ENCODE measurements around the gene EFNA5. TPM values are rescaled to one million over a fixed set of nuclear protein-coding genes. Genes with fewer than 3 reads are reported as not detected.

EFNA5 gene
- total and polyA plus RNA-seq, 5 experiments from 2014 or later = 0.03 TPM; not detected in 4

DNA sequence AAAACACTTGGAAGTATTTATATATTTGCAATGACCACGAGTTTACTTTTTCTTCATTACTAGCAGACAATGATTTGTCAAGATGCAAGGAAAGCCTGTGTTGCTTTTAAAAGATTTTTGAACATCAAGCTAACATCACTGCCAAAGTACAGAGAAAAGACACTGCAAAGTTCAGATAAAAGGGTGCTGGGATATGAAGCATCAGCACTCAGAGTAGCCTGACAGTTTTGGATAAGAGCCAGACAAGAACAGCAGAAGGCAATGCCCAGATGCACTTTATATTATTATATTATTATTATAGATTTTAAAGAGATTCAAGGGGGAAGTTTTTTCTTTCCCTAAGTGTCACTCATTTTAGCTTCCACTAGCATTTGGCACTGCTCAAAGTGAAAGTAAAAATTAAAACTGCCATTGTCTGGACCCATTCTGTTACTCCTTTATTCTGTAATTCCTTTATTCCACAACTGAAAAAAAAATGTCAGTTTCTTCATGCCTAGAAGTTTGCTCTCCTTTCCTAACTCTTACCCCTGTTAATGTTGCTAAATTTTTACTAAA is 240.6 kb downstream of the EFNA5 start:
- peaks cover 0 to 7% (median 2%) of the 10 kb centered on the region in 5 donors for H3K27me3 Mint-ChIP-seq
- peaks cover 0 to 5% (median 0%) of the 10 kb centered on the region in 4 donors for H3K4me1 Mint-ChIP-seq
- no peak for ATAC-seq
- H3K36me3 Mint-ChIP-seq = no peaks in the 10 kb centered on the region
- POLR2A ChIA-PET = no interaction called here
- H3K27ac Mint-ChIP-seq = no peak overlapping the region
- H3K4me3 Mint-ChIP-seq = no peak overlapping the region
- no peaks in the 10 kb centered on the region for H3K9me3 Mint-ChIP-seq
- DNase-seq = no peak

GRCh38 chr5:107428303-107428813 is 242.4 kb downstream of the EFNA5 start:
- no peak overlapping the region for H3K4me3 Mint-ChIP-seq

DNA sequence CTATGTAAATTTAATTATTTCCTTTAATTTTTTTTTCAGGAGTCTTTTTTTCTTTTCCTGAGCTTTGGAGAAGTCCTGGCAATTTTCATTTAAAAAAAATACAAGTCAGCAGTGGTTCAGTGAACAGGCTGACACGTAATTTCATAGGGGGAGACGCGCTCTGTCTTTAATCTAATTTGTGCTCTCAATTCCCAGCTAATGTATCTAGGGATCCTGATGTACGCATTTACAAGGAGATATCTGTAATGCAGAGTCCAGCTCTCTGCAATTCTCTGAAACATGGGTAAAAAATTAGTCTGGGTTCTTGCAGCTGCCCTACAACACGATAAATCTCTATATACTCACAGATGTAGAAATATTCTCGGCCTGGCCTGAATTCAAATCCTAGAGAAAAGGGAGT is 243.9 kb downstream of the EFNA5 start:
- Mint-ChIP-seq H3K4me1 (peaks cover 0 to 5% (median 0%) of the 10 kb centered on the region in 4 donors), H3K4me3 (no peak overlapping the region), H3K27me3 (peaks cover 0 to 8% (median 2%) of the 10 kb centered on the region in 5 donors), H3K9me3 (no peaks in the 10 kb centered on the region), H3K27ac (no peak overlapping the region), H3K36me3 (no peaks in the 10 kb centered on the region)
- POLR2A ChIA-PET = no interaction called here
- no peak for DNase-seq
- ATAC-seq = no peak

More at GRCh38 chr5:107428303-107428813, 242.4 kb downstream of the EFNA5 start:
- Mint-ChIP-seq H3K36me3 (no peaks in the 10 kb centered on the region), H3K9me3 (no peaks in the 10 kb centered on the region), H3K27ac (no peak overlapping the region), H3K4me1 (peaks cover 0 to 5% (median 0%) of the 10 kb centered on the region in 4 donors), H3K27me3 (peaks cover 0 to 7% (median 0%) of the 10 kb centered on the region in 5 donors)
- ATAC-seq = no peak
- DNase-seq = no peak
- POLR2A ChIA-PET = no interaction called here

DNA sequence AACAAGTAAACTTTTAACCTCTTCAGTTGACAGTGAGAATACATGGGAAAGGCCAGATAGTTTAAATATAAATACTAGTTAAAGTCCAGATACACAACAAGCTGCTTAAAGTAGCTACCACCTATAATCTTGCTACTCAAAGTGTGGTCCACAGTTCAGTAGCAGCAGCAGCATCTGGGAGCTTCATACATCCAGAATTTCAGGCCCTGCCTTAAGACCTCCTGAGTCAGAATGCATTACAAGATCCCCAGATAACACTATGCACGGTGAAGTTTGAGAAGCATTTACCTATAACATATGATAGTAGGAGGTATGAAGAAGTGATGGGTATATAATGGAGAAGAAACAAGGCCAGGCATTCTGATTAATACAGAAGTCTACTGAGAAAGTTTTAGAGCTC is 244.5 kb downstream of the EFNA5 start:
- Mint-ChIP-seq H3K4me3 (no peak overlapping the region), H3K9me3 (no peaks in the 10 kb centered on the region), H3K27me3 (peaks cover 0 to 8% (median 2%) of the 10 kb centered on the region in 5 donors), H3K36me3 (no peaks in the 10 kb centered on the region), H3K27ac (no peak overlapping the region), H3K4me1 (peaks cover 0 to 5% (median 0%) of the 10 kb centered on the region in 4 donors)
- DNase-seq = no peak
- POLR2A ChIA-PET = no interaction called here
- no peak for ATAC-seq

DNA sequence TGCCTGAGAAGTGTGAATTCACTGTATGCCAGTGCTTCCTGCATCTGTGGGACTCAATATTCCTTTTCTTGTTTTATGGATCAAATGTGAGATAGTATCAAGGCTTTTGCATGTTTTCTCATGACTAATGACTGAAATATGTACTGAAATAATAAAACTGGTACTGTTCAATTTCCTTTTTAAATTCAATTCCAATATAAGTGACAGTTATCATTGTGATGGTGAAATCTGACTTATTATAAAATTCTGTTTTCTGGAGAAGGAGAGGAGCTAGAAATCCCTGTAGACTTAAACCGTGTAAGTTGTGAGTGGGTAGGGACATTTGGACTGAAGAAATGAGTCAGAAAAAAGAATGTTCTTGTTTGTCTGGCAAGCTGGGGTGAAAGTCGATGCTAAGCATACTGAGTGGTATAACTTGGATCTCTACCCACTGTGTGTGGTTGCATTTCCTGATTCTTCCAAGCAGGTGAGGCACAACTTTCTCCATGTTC is 245.2 kb downstream of the EFNA5 start:
- Mint-ChIP-seq H3K4me3 (no peak overlapping the region), H3K4me1 (peaks cover 0 to 5% (median 0%) of the 10 kb centered on the region in 4 donors), H3K36me3 (no peaks in the 10 kb centered on the region), H3K27ac (no peak overlapping the region), H3K27me3 (peaks cover 0 to 8% (median 2%) of the 10 kb centered on the region in 5 donors), H3K9me3 (no peaks in the 10 kb centered on the region)
- DNase-seq (no peak), ATAC-seq (no peak)
- POLR2A ChIA-PET = no interaction called here

DNA sequence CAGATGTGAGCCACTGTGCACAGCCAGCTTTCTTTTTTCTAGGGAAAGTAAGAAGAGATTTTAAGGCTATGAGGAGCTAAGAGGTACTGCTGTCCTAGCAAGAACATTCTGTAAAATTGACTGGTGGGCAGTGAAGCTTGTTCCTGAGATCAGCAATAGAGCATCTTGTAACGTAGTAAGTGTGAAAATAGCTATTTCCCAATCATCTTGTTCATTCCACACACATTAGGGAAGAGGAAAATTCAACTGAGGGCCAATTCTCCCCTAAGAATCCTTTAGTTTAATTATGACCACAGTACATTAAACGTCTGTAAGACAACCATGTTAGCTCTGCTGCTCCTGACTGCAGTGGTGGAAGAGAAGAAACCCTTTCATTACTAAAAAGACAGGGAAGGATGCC is 246.2 kb downstream of the EFNA5 start:
- Mint-ChIP-seq H3K9me3 (no peaks in the 10 kb centered on the region), H3K27ac (no peak overlapping the region), H3K4me1 (peaks cover 0 to 2% (median 0%) of the 10 kb centered on the region in 4 donors), H3K4me3 (no peak overlapping the region), H3K36me3 (no peaks in the 10 kb centered on the region), H3K27me3 (peaks cover 0 to 8% (median 2%) of the 10 kb centered on the region in 5 donors)
- DNase-seq (no peak), ATAC-seq (no peak)
- POLR2A ChIA-PET = no interaction called here

- Mint-ChIP-seq H3K36me3 (no peaks in the 10 kb centered on the region), H3K27me3 (peaks cover 0 to 5% (median 2%) of the 10 kb centered on the region in 5 donors), H3K9me3 (no peaks in the 10 kb centered on the region), H3K4me1 (no peaks in the 10 kb centered on the region), H3K27ac (no peak overlapping the region), H3K4me3 (no peak overlapping the region)
- POLR2A ChIA-PET = no interaction called here
- DNase-seq (no peak), ATAC-seq (no peak)
These were observed 248.2 kb downstream of the EFNA5 start for GRCh38 chr5:107422494-107422893.

- Mint-ChIP-seq H3K36me3 (no peaks in the 10 kb centered on the region), H3K27ac (no peak overlapping the region), H3K9me3 (no peaks in the 10 kb centered on the region), H3K4me3 (no peak overlapping the region), H3K4me1 (no peaks in the 10 kb centered on the region), H3K27me3 (peaks cover 0 to 5% (median 2%) of the 10 kb centered on the region in 5 donors)
- DNase-seq = no peak
- no peak for ATAC-seq
- POLR2A ChIA-PET = no interaction called here
These were observed 251.2 kb downstream of the EFNA5 start for GRCh38 chr5:107419498-107419897.

GRCh38 chr5:107418902-107419301 is 251.8 kb downstream of the EFNA5 start:
- Mint-ChIP-seq H3K9me3 (no peaks in the 10 kb centered on the region), H3K27me3 (peaks cover 0 to 5% (median 2%) of the 10 kb centered on the region in 5 donors), H3K27ac (no peak overlapping the region), H3K4me1 (no peaks in the 10 kb centered on the region), H3K4me3 (no peak overlapping the region), H3K36me3 (no peaks in the 10 kb centered on the region)
- no peak for DNase-seq
- POLR2A ChIA-PET = no interaction called here
- no peak for ATAC-seq

DNA sequence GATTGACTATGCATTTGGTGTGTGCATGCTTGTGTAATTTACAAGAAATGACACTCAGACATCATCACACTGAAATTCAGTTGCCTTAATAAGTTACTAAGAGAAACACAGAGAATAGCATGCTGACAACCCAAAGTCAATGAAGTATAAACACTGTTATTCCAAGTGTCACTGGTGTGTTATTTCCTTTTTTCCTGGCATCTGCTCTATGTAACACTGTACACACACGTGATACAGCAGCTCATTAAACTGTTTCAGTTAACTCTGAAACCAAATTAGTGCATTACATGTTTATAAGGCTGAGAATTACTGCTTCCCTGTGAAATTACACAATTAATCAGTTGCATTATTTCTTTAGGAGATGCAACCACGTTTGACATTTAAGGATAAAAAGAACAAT is 252.7 kb downstream of the EFNA5 start:
- POLR2A ChIA-PET = no interaction called here
- Mint-ChIP-seq H3K27me3 (peaks cover 0 to 5% (median 2%) of the 10 kb centered on the region in 5 donors), H3K36me3 (no peaks in the 10 kb centered on the region), H3K9me3 (no peaks in the 10 kb centered on the region), H3K4me1 (no peaks in the 10 kb centered on the region), H3K27ac (no peak overlapping the region), H3K4me3 (no peak overlapping the region)
- ATAC-seq (no peak), DNase-seq (no peak)

GRCh38 chr5:107415762-107416161 is 255.0 kb downstream of the EFNA5 start:
- H3K36me3 Mint-ChIP-seq = no peaks in the 10 kb centered on the region
- no peak overlapping the region for H3K27ac Mint-ChIP-seq
- H3K27me3 Mint-ChIP-seq = peaks cover 0 to 9% (median 0%) of the 10 kb centered on the region in 5 donors
- no peaks in the 10 kb centered on the region for H3K9me3 Mint-ChIP-seq
- H3K4me3 Mint-ChIP-seq = no peak overlapping the region
- no peak for DNase-seq
- no peaks in the 10 kb centered on the region for H3K4me1 Mint-ChIP-seq
- no peak for ATAC-seq
- POLR2A ChIA-PET = no interaction called here

DNA sequence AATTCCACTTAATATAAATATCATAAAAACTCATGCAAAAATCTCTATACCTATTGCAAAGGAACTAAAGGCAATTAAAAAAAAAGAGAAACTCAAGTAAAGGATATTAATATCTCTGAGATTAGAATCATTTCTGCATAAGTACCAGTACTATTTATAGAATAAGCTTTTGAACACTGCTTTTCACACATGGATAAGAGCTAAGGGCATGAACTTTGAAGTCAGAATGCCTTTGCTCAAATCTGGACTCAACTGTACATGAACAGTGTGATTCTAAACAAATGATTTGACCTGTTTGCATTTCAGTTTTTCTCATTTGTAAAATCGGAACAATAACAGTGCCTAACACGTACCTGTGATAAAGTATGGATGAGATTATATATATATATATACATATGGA is 255.9 kb downstream of the EFNA5 start:
- Mint-ChIP-seq H3K27ac (no peak overlapping the region), H3K27me3 (peaks cover 0 to 9% (median 0%) of the 10 kb centered on the region in 5 donors), H3K4me1 (no peaks in the 10 kb centered on the region), H3K36me3 (no peaks in the 10 kb centered on the region), H3K4me3 (no peak overlapping the region), H3K9me3 (no peaks in the 10 kb centered on the region)
- DNase-seq (no peak), ATAC-seq (no peak)
- POLR2A ChIA-PET = no interaction called here

DNA sequence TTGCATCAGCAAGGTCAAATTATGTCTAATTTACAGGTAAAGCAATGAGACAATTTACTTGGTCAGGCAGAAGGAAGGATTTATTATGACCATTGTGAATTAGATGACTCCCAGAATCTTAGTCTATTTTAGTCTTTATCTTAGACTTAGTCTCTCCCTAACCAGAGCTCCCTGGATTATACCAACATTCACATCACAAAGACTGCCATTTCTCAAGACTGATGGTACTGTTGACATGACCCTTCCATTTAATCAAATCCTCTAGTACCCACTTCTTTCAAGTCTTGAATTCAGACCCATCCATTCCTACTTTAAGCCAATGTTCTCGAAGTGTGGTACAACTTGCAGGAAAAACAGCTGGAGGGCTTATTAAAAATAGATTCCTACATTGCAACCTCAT is 257.0 kb downstream of the EFNA5 start:
- Mint-ChIP-seq H3K4me1 (no peaks in the 10 kb centered on the region), H3K36me3 (no peaks in the 10 kb centered on the region), H3K4me3 (no peak overlapping the region), H3K9me3 (no peaks in the 10 kb centered on the region), H3K27ac (no peak overlapping the region), H3K27me3 (peaks cover 0 to 9% (median 0%) of the 10 kb centered on the region in 5 donors)
- no peak for DNase-seq
- no peak for ATAC-seq
- POLR2A ChIA-PET = no interaction called here

DNA sequence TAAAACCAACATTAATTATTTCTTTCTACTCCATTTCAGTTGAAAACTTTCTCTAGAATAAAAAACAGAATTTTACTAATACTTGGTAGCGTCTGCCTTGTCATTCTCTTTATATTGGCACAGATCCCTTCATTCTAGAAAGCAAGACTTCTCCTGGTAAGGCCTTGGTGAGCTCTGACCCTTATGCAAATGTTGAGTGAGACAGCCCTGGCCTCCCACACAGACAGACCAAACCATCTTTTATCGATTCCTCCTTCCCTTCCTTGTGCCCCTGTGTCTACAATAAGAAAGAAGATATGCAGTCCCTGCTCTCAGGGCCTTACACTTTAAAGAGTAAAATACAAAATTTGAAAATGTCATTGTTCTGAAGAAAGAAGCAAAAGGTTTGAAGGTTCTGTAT is 262.2 kb downstream of the EFNA5 start:
- H3K27ac Mint-ChIP-seq = no peak overlapping the region
- no peaks in the 10 kb centered on the region for H3K36me3 Mint-ChIP-seq
- peaks cover 0 to 4% (median 0%) of the 10 kb centered on the region in 5 donors for H3K27me3 Mint-ChIP-seq
- no peaks in the 10 kb centered on the region for H3K9me3 Mint-ChIP-seq
- POLR2A ChIA-PET = no interaction called here
- H3K4me1 Mint-ChIP-seq = no peaks in the 10 kb centered on the region
- ATAC-seq (no peak), DNase-seq (no peak)
- H3K4me3 Mint-ChIP-seq = no peak overlapping the region
